ENCODE results near the gene TTLL9. TPM values are rescaled to one million over a fixed set of nuclear protein-coding genes. Genes with fewer than 3 reads are reported as not detected.

The TTLL9 gene
- total and polyA plus RNA-seq, 4 donors: 5.1 to 18.8 (median 15.3) TPM

DNA sequence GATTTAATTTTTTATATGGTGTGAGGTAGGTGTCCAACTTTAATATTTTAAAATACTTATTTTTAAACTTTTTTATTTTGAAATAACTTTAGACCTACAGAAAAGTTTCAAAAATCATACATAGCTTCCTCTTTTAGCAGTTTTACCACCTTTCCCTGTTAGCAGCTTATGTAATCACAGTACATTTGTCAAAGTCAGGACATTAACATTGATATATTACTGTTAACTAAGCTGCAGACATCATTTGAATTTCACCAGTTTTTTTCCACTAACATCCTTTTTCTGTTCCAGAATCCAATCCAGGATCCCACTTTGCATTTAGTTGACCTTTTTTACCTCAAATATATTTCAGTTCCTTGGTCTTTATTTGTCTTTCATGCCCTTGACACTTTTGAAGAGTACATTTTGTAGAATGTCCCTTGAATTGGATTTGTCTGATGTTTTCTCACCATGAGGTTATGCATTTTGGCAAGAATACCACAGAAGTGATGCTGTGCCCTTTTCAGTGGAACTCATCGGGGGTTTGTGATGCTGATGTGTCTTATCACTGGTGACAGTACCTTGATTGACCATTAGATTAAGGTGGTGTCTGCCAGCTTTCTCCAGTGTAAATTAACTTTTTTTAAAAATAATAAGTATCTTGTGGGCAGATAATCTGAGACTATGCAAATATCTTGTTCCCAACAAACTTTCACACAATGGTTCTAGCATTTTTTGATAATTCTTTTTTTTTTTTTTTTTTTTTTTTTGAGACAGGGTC lies 33.4 kb downstream of the TTLL9 start:
- DNase-seq (ENCODE audit: low read depth in 4 of 6, low spot score in 6 of 6): no peak
- 57% methylated on average over 1 of the region's 1 CpG for WGBS (ENCODE audit: insufficient coverage)
- no peak overlapping the region for H3K27ac ChIP-seq (ENCODE audit: low read depth, low read length)
- H3K4me1 ChIP-seq (ENCODE audit: control insufficient read depth, insufficient read depth, low read length): no peaks in the 10 kb centered on the region
- H3K27me3 ChIP-seq (ENCODE audit: control insufficient read depth, insufficient read depth, low read length): no peaks in the 10 kb centered on the region
- H3K9me3 ChIP-seq (ENCODE audit: control insufficient read depth, insufficient read depth, low read length): no peaks in the 10 kb centered on the region
- H3K4me3 ChIP-seq (ENCODE audit: low read depth, low read length): no peak overlapping the region
- no peaks in the 10 kb centered on the region for H3K36me3 ChIP-seq (ENCODE audit: control insufficient read depth, insufficient read depth, low read length)

DNA sequence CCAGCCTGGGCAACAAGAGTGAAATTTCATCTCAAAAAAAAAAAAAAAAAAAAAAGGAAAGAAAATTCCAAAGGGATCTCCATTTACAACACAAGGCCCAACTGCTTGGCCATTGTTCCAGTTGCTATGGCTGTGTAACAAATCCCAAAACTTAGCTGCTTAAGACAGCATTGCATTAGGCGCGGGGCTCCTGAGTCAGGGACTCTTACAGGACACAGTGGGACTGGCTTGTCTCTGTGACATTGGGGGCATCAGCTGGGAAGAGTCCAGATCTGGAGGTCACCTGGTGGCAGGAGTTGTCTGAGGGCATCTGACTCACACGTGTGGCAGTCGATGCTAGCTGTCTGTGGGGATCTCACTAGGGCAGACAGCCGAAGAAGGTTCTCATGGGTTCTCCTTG lies 35.6 kb downstream of the TTLL9 start:
- WGBS (ENCODE audit: insufficient coverage): 74% methylated on average over 4 of the region's 5 CpGs
- no peak overlapping the region for H3K4me3 ChIP-seq (ENCODE audit: low read depth, low read length)

GRCh38 chr20:31907046-31907445 lies 36.6 kb downstream of the TTLL9 start:
- 100% methylated on average over 2 of the region's 5 CpGs for WGBS (ENCODE audit: insufficient coverage)
- Histone ChIP-seq H3K27ac (ENCODE audit: low read depth, low read length) (no peak overlapping the region), H3K9me3 (ENCODE audit: control insufficient read depth, insufficient read depth, low read length) (no peaks in the 10 kb centered on the region), H3K4me3 (ENCODE audit: low read depth, low read length) (no peak overlapping the region), H3K36me3 (ENCODE audit: control insufficient read depth, insufficient read depth, low read length) (no peaks in the 10 kb centered on the region), H3K4me1 (ENCODE audit: control insufficient read depth, insufficient read depth, low read length) (peaks cover 10% of the 10 kb centered on the region), H3K27me3 (ENCODE audit: control insufficient read depth, insufficient read depth, low read length) (no peaks in the 10 kb centered on the region)
- no peak for DNase-seq (ENCODE audit: low read depth in 4 of 6, low spot score in 6 of 6)

More for the DNA sequence above, 35.6 kb downstream of the TTLL9 start:
- Histone ChIP-seq H3K4me1 (ENCODE audit: control insufficient read depth, insufficient read depth, low read length) (peaks cover 1% of the 10 kb centered on the region), H3K9me3 (ENCODE audit: control insufficient read depth, insufficient read depth, low read length) (no peaks in the 10 kb centered on the region), H3K36me3 (ENCODE audit: control insufficient read depth, insufficient read depth, low read length) (no peaks in the 10 kb centered on the region), H3K27me3 (ENCODE audit: control insufficient read depth, insufficient read depth, low read length) (no peaks in the 10 kb centered on the region), H3K27ac (ENCODE audit: low read depth, low read length) (no peak overlapping the region)
- no peak for DNase-seq (ENCODE audit: low read depth in 4 of 6, low spot score in 6 of 6)

DNA sequence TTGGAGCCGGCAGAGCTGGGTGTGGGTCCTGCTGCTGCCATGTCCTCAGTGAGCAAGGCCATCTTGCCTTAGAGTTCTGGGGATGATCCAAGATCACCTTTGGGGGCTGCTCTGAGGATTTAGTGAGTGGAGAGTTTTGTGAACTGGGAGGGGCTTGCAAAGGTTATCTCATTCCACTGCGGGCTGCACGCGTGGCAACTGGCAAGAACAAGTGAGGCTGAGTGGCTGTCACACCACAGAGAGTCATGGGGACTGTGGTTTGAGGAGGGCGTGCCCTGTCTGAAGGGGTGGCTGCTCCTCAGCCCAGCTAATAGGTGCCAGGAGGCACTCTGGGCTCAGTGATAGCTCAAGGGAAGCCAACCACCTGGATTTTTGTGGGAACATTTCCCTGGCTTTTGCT lies 37.6 kb downstream of the TTLL9 start:
- WGBS (ENCODE audit: insufficient coverage): 93% methylated on average over 5 of the region's 5 CpGs

GRCh38 chr20:31908424-31908823 lies 38.0 kb downstream of the TTLL9 start:
- H3K4me3 ChIP-seq (ENCODE audit: low read depth, low read length): no peak overlapping the region
- no peaks in the 10 kb centered on the region for H3K36me3 ChIP-seq (ENCODE audit: control insufficient read depth, insufficient read depth, low read length)
- H3K4me1 ChIP-seq (ENCODE audit: control insufficient read depth, insufficient read depth, low read length): peaks cover 13% of the 10 kb centered on the region
- 90% methylated on average over 8 of the region's 11 CpGs for WGBS (ENCODE audit: insufficient coverage)
- DNase-seq (ENCODE audit: low read depth in 4 of 6, low spot score in 6 of 6): no peak
- H3K27ac ChIP-seq (ENCODE audit: low read depth, low read length): no peak overlapping the region
- H3K9me3 ChIP-seq (ENCODE audit: control insufficient read depth, insufficient read depth, low read length): no peaks in the 10 kb centered on the region
- no peaks in the 10 kb centered on the region for H3K27me3 ChIP-seq (ENCODE audit: control insufficient read depth, insufficient read depth, low read length)

More for the DNA sequence above, 37.6 kb downstream of the TTLL9 start:
- Histone ChIP-seq H3K27ac (ENCODE audit: low read depth, low read length) (no peak overlapping the region), H3K4me3 (ENCODE audit: low read depth, low read length) (no peak overlapping the region), H3K36me3 (ENCODE audit: control insufficient read depth, insufficient read depth, low read length) (no peaks in the 10 kb centered on the region), H3K4me1 (ENCODE audit: control insufficient read depth, insufficient read depth, low read length) (peaks cover 13% of the 10 kb centered on the region), H3K9me3 (ENCODE audit: control insufficient read depth, insufficient read depth, low read length) (no peaks in the 10 kb centered on the region), H3K27me3 (ENCODE audit: control insufficient read depth, insufficient read depth, low read length) (no peaks in the 10 kb centered on the region)
- DNase-seq (ENCODE audit: low read depth in 4 of 6, low spot score in 6 of 6): no peak

GRCh38 chr20:31909253-31910070 lies 39.0 kb downstream of the TTLL9 start:
- H3K4me3 ChIP-seq (ENCODE audit: low read depth, low read length): no peak overlapping the region
- no peaks in the 10 kb centered on the region for H3K9me3 ChIP-seq (ENCODE audit: control insufficient read depth, insufficient read depth, low read length)
- H3K4me1 ChIP-seq (ENCODE audit: control insufficient read depth, insufficient read depth, low read length): peaks cover 13% of the 10 kb centered on the region
- no peak for DNase-seq (ENCODE audit: low read depth in 4 of 6, low spot score in 6 of 6)
- no peaks in the 10 kb centered on the region for H3K27me3 ChIP-seq (ENCODE audit: control insufficient read depth, insufficient read depth, low read length)
- H3K27ac ChIP-seq (ENCODE audit: low read depth, low read length): no peak overlapping the region
- 96% methylated on average over 16 of the region's 17 CpGs for WGBS (ENCODE audit: insufficient coverage)
- H3K36me3 ChIP-seq (ENCODE audit: control insufficient read depth, insufficient read depth, low read length): no peaks in the 10 kb centered on the region

DNA sequence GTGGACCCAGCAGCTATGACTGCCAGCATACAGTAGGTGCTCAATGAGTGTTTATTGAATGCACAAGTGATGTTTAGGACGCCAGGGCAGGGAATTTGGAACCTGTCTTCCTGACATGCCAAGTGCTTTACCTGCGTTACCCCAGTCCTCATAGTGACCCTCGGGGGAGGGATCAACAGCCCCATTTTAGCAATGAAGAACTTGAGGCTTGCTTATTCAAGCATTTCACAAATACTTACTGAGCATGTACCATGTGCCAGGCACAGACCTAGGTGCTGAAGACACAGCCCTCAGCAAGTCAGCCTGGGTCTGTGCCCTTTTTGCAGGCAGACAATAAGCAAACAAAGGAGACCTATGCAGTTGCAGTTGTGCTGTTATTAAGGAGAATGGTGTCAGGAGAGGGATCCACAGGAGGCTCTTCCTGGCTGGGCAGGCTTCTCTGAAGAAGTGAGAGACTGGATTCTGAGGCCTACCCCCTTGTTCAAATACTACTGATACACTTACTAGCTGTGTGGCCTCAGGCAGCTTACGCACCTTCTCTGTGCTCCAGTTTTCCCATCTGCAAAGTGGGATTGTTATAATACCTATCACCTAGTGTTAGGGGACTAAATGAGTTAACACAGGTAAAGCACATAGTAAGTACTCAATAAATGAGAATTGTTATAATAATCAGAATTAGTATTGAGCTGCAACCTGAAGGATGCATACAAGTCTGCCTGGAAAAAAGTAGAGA lies 39.8 kb downstream of the TTLL9 start:
- Histone ChIP-seq H3K4me1 (ENCODE audit: control insufficient read depth, insufficient read depth, low read length) (peaks cover 13% of the 10 kb centered on the region), H3K36me3 (ENCODE audit: control insufficient read depth, insufficient read depth, low read length) (no peaks in the 10 kb centered on the region), H3K9me3 (ENCODE audit: control insufficient read depth, insufficient read depth, low read length) (no peaks in the 10 kb centered on the region), H3K27me3 (ENCODE audit: control insufficient read depth, insufficient read depth, low read length) (no peaks in the 10 kb centered on the region), H3K27ac (ENCODE audit: low read depth, low read length) (no peak overlapping the region), H3K4me3 (ENCODE audit: low read depth, low read length) (no peak overlapping the region)
- DNase-seq (ENCODE audit: low read depth in 4 of 6, low spot score in 6 of 6): no peak
- 82% methylated on average over 3 of the region's 4 CpGs for WGBS (ENCODE audit: insufficient coverage)

DNA sequence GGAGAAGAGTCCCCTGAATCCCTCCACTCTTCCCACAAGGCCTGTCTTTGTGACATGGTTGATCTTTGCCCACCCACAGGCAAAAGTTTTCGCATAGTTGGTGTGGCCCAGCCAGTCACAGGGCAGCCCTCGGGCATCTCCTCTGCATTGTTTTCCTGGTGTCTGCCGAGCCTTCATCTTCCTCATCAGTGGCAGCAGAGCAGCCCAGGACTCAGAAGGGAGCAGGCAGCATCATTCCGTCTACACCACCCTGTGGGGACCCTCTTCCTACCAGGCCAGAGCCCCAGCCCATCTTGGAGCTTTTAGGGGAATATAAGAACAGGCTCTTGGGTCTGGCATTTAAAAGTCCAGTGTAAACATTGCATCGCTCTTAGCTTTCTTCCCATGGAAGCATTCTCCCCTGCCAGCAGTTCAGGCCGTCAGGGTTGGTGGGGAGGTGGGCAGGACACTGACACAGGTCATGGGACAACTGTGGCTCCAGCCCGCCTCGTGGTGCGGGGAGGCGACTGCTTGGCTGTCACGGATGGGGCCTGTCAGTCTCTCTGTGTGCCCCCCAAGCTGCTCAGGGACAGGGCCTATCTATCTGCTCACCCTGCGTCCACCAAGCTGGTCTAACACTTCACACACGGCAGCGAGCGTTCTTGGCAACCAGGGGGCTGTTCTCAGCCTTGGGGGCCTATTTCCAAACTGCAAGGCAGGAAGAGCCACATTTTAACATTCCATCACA lies 43.2 kb downstream of the TTLL9 start:
- Histone ChIP-seq H3K4me1 (ENCODE audit: control insufficient read depth, insufficient read depth, low read length) (peaks cover 16% of the 10 kb centered on the region), H3K36me3 (ENCODE audit: control insufficient read depth, insufficient read depth, low read length) (peaks cover 2% of the 10 kb centered on the region), H3K4me3 (ENCODE audit: low read depth, low read length) (no peak overlapping the region), H3K27ac (ENCODE audit: low read depth, low read length) (no peak overlapping the region), H3K27me3 (ENCODE audit: control insufficient read depth, insufficient read depth, low read length) (no peaks in the 10 kb centered on the region), H3K9me3 (ENCODE audit: control insufficient read depth, insufficient read depth, low read length) (no peaks in the 10 kb centered on the region)
- 66% methylated on average over 11 of the region's 15 CpGs for WGBS (ENCODE audit: insufficient coverage)
- no peak for DNase-seq (ENCODE audit: low read depth in 4 of 6, low spot score in 6 of 6)

GRCh38 chr20:31914170-31914569 lies 43.7 kb downstream of the TTLL9 start:
- Histone ChIP-seq H3K36me3 (ENCODE audit: control insufficient read depth, insufficient read depth, low read length) (peaks cover 2% of the 10 kb centered on the region), H3K4me1 (ENCODE audit: control insufficient read depth, insufficient read depth, low read length) (peaks cover 19% of the 10 kb centered on the region), H3K9me3 (ENCODE audit: control insufficient read depth, insufficient read depth, low read length) (no peaks in the 10 kb centered on the region), H3K27me3 (ENCODE audit: control insufficient read depth, insufficient read depth, low read length) (no peaks in the 10 kb centered on the region), H3K4me3 (ENCODE audit: low read depth, low read length) (no peak overlapping the region), H3K27ac (ENCODE audit: low read depth, low read length) (no peak overlapping the region)
- no peak for DNase-seq (ENCODE audit: low read depth in 4 of 6, low spot score in 6 of 6)
- 51% methylated on average over 2 of the region's 5 CpGs for WGBS (ENCODE audit: insufficient coverage)
